Mesendoderm (in vitro differentiated cells): ENCODE measurements around the gene ATF6B.

Source experiments
- DNase-seq: peaks from one replicate; pipeline ENCODE4 v3.0.0; 2013
- H2AK5ac ChIP-seq: 2 replicates; pipeline ENCODE4 v1.6.1; 2013; ENCODE audit warnings: low read length, inconsistent platforms
- H2BK120ac ChIP-seq: 2 replicates; pipeline ENCODE4 v1.6.1; 2013; ENCODE audit warnings: low read depth, mild to moderate bottlenecking, low read length, moderate library complexity, mixed read lengths
- H2BK15ac ChIP-seq: replicated peaks from 2 replicates; pipeline ENCODE4 v1.6.1; 2013; ENCODE audit warnings: low read depth, mild to moderate bottlenecking, moderate library complexity
- H2BK5ac ChIP-seq: 2 replicates; pipeline ENCODE4 v1.6.1; 2013; ENCODE audit warnings: low read length, inconsistent platforms
- H3K18ac ChIP-seq: 2 replicates; pipeline ENCODE4 v1.6.1; 2013; ENCODE audit warnings: mild to moderate bottlenecking, low read length, mixed read lengths
- H3K23ac ChIP-seq: one replicate; pipeline ENCODE4 v1.6.1; 2013; ENCODE audit warnings: low read length
- H3K27ac ChIP-seq: 2 replicates; pipeline ENCODE4 v1.5.1; 2013; ENCODE audit warnings: low read depth, mild to moderate bottlenecking, inconsistent platforms, low read length, moderate library complexity
- H3K27me3 ChIP-seq: 2 replicates; pipeline ENCODE4 v1.6.1; 2013; ENCODE audit warnings: low read length, control low read depth, mild to moderate bottlenecking, inconsistent platforms; ENCODE audit not compliant: insufficient read depth, poor library complexity
- H3K36me3 ChIP-seq: 2 replicates; pipeline ENCODE4 v1.6.1; 2013; ENCODE audit warnings: low read length, inconsistent platforms; ENCODE audit not compliant: control insufficient read depth, insufficient read depth
- H3K4ac ChIP-seq: one replicate; pipeline ENCODE4 v1.6.1; 2013; ENCODE audit warnings: low read depth, mild to moderate bottlenecking, low read length, moderate library complexity
- H3K4me1 ChIP-seq: 2 replicates; pipeline ENCODE4 v1.6.1; 2013; ENCODE audit warnings: low read depth, low read length, inconsistent platforms; ENCODE audit not compliant: control insufficient read depth
- H3K4me2 ChIP-seq: 2 replicates; pipeline ENCODE4 v1.6.1; 2013; ENCODE audit warnings: low read length
- H3K4me3 ChIP-seq: 2 replicates; pipeline ENCODE4 v1.5.1; 2013; ENCODE audit warnings: mild to moderate bottlenecking, low read length
- H3K56ac ChIP-seq: one replicate; pipeline ENCODE4 v1.6.1; 2013; ENCODE audit warnings: low read length
- H3K79me1 ChIP-seq: 2 replicates; pipeline ENCODE4 v1.6.1; 2013; ENCODE audit warnings: low read length, inconsistent platforms
- H3K79me2 ChIP-seq: 2 replicates; pipeline ENCODE4 v1.6.1; 2013; ENCODE audit warnings: mild to moderate bottlenecking, low read length; ENCODE audit not compliant: control insufficient read depth, insufficient read depth
- H3K9ac ChIP-seq: 2 replicates; pipeline ENCODE4 v1.6.1; 2013; ENCODE audit warnings: low read length, inconsistent platforms
- H4K5ac ChIP-seq: one replicate; pipeline ENCODE4 v1.6.1; 2013; ENCODE audit warnings: low read length
- H4K8ac ChIP-seq: one replicate; pipeline ENCODE4 v1.6.1; 2013; ENCODE audit warnings: low read depth, mild to moderate bottlenecking, control low read depth, low read length, moderate library complexity
- WGBS: extraction: QIAGEN DNeasy Blood & Tissue Kit; methylation state at CpG from one replicate; pipeline ENCODE4 v1.1.7; 2013; ENCODE audit warnings: low lambda C conversion rate, missing lambda C conversion rate; ENCODE audit not compliant: insufficient coverage; ENCODE audit errors: extremely low coverage; 5-methylcytosine and 5-hydroxymethylcytosine counted together

The ATF6B gene

GRCh38 chr6:32174416-32174815, 46.4 kb upstream of the ATF6B start:
- H3K79me1 ChIP-seq = peaks cover 27% of the 10 kb centered on the region
- no peak overlapping the region for H2AK5ac ChIP-seq
- H4K5ac ChIP-seq = no peak overlapping the region
- no peak overlapping the region for H3K56ac ChIP-seq
- no peak overlapping the region for H2BK120ac ChIP-seq
- no peak overlapping the region for H3K4ac ChIP-seq
- no peak for DNase-seq
- peaks cover 17% of the 10 kb centered on the region for H3K4me1 ChIP-seq
- no CpG with 5 or more reads among the region's 1 CpG for WGBS
- no peak overlapping the region for H3K18ac ChIP-seq
- H3K4me3 ChIP-seq = no peak overlapping the region
- no peak overlapping the region for H3K4me2 ChIP-seq
- no peak overlapping the region for H2BK5ac ChIP-seq
- no peak overlapping the region for H3K9ac ChIP-seq
- H3K79me2 ChIP-seq = peaks cover 37% of the 10 kb centered on the region
- H3K23ac ChIP-seq = no peak overlapping the region
- H4K8ac ChIP-seq = no peak overlapping the region
- H3K36me3 ChIP-seq = peaks cover 2% of the 10 kb centered on the region
- H3K27me3 ChIP-seq = no peaks in the 10 kb centered on the region
- H2BK15ac ChIP-seq = no peak overlapping the region
- no peak overlapping the region for H3K27ac ChIP-seq

- Histone ChIP-seq H3K4me1 (peaks cover 15% of the 10 kb centered on the region), H3K4ac (no peak overlapping the region), H4K5ac (no peak overlapping the region), H3K18ac (no peak overlapping the region), H3K27ac (no peak overlapping the region), H3K27me3 (no peaks in the 10 kb centered on the region), H2BK120ac (no peak overlapping the region), H3K36me3 (peaks cover 2% of the 10 kb centered on the region), H2BK15ac (no peak overlapping the region), H2BK5ac (no peak overlapping the region), H4K8ac (no peak overlapping the region), H3K56ac (no peak overlapping the region), H3K23ac (no peak overlapping the region), H3K4me3 (no peak overlapping the region), H3K9ac (peak overlapping the region; percentile 12), H3K79me1 (peaks cover 24% of the 10 kb centered on the region), H3K4me2 (no peak overlapping the region), H2AK5ac (no peak overlapping the region), H3K79me2 (peaks cover 31% of the 10 kb centered on the region)
- WGBS = no CpG with 5 or more reads among the region's 4 CpGs
- DNase-seq = peak; percentile 84
These were observed 45.1 kb upstream of the ATF6B start for GRCh38 chr6:32173051-32173727.

DNA sequence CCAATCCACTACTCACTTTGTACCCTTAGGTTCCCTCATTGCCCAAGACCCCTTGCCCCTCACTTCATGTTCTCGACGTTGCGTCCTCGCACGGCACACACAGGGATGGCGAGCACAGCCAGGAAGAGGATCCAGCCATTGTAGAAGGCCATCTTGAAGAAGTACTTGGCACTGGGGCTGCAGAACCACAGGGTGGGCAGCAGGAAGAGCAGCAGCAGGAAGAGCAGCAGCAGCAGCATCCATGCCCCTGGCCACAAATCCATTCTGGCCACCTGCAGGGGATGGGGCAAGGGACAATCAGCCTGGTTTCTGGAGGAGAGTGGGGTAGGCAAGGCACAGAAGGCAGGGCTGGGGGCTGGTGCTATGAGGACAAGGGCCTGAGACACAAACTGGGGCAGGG, 43.2 kb upstream of the ATF6B start:
- no peak overlapping the region for H3K9ac ChIP-seq
- no peak overlapping the region for H3K27ac ChIP-seq
- no peak overlapping the region for H4K8ac ChIP-seq
- peaks cover 24% of the 10 kb centered on the region for H3K79me1 ChIP-seq
- no peak overlapping the region for H2BK120ac ChIP-seq
- H3K23ac ChIP-seq = no peak overlapping the region
- peaks cover 29% of the 10 kb centered on the region for H3K79me2 ChIP-seq
- H3K18ac ChIP-seq = no peak overlapping the region
- no CpG with 5 or more reads among the region's 6 CpGs for WGBS
- peaks cover 10% of the 10 kb centered on the region for H3K4me1 ChIP-seq
- peaks cover 2% of the 10 kb centered on the region for H3K36me3 ChIP-seq
- H3K4me2 ChIP-seq = no peak overlapping the region
- H4K5ac ChIP-seq = no peak overlapping the region
- no peak overlapping the region for H3K4ac ChIP-seq
- no peak overlapping the region for H3K4me3 ChIP-seq
- no peaks in the 10 kb centered on the region for H3K27me3 ChIP-seq
- no peak for DNase-seq
- H2AK5ac ChIP-seq = no peak overlapping the region
- no peak overlapping the region for H2BK15ac ChIP-seq
- no peak overlapping the region for H2BK5ac ChIP-seq
- H3K56ac ChIP-seq = no peak overlapping the region

DNA sequence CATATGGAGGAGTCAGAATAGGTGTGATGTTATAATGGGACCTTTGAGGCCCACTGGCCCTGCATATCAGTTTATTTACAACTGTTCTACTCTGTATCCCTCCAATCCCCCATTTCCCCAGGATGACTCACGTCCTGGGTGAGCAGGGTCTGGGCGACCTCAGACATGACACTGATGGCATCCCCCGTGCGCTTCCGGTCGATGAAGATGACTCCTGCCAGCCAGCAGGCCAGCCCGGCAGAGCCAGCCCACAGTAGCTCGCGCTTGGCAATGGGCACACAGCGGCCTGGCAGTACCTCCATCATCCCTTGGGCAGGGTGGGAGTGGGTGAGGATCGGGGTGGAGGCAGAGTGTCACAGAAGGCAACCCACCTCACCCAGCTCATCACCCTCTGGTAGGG, 42.2 kb upstream of the ATF6B start:
- Histone ChIP-seq H3K4me3 (no peak overlapping the region), H3K27ac (no peak overlapping the region), H4K8ac (no peak overlapping the region), H3K79me1 (peaks cover 24% of the 10 kb centered on the region), H2BK15ac (no peak overlapping the region), H3K36me3 (peaks cover 2% of the 10 kb centered on the region), H3K4me1 (peaks cover 9% of the 10 kb centered on the region), H2BK120ac (no peak overlapping the region), H3K23ac (no peak overlapping the region), H4K5ac (no peak overlapping the region), H3K79me2 (peaks cover 24% of the 10 kb centered on the region), H3K4me2 (no peak overlapping the region), H2BK5ac (no peak overlapping the region), H3K18ac (no peak overlapping the region), H3K27me3 (no peaks in the 10 kb centered on the region), H3K4ac (no peak overlapping the region), H3K9ac (no peak overlapping the region), H3K56ac (no peak overlapping the region), H2AK5ac (no peak overlapping the region)
- WGBS = no CpG with 5 or more reads among the region's 11 CpGs
- DNase-seq = no peak

- Histone ChIP-seq H3K79me2 (peaks cover 11% of the 10 kb centered on the region), H3K4ac (no peak overlapping the region), H4K8ac (no peak overlapping the region), H3K9ac (no peak overlapping the region), H2BK120ac (no peak overlapping the region), H4K5ac (no peak overlapping the region), H3K18ac (no peak overlapping the region), H2BK5ac (no peak overlapping the region), H3K4me3 (no peak overlapping the region), H3K27ac (no peak overlapping the region), H3K27me3 (no peaks in the 10 kb centered on the region), H2BK15ac (no peak overlapping the region), H3K36me3 (peaks cover 2% of the 10 kb centered on the region), H3K4me2 (no peak overlapping the region), H3K79me1 (peaks cover 14% of the 10 kb centered on the region), H3K4me1 (peaks cover 4% of the 10 kb centered on the region), H3K23ac (no peak overlapping the region), H2AK5ac (no peak overlapping the region), H3K56ac (no peak overlapping the region)
- WGBS = no CpG with 5 or more reads among the region's 11 CpGs
- no peak for DNase-seq
These were observed 41.0 kb upstream of the ATF6B start for GRCh38 chr6:32168807-32169591.
